Mucosa of descending colon (tissue), 3 donors: ENCODE data around the gene ANKRD37. TPM values are rescaled to one million over a fixed set of nuclear protein-coding genes. Genes with fewer than 3 reads are reported as not detected.
"Not testable (repeated sequence)": the region's sequence is repeated elsewhere in the genome, so short reads cannot be mapped to it uniquely, and the experiment has no call there.

Source experiments
- ATAC-seq: fragments of 200-7000 bp; cut with Tn5 transposase; one replicate; pipeline ENCODE4 v1.9.1; 2020; ENCODE audit warnings: mild to moderate bottlenecking, moderate library complexity
- DNase-seq, 3 donors: peaks; one replicate each; pipeline ENCODE4 v3.0.0-alpha.2; 2020
- H3K36me3 ChIP-seq: fragments of 200-600 bp; one replicate; pipeline ENCODE4 v1.8.0; 2021; ENCODE audit warnings: low read depth, mild to moderate bottlenecking
- H3K4me1 ChIP-seq: fragments of 200-600 bp; one replicate; pipeline ENCODE4 v1.8.0; 2021; ENCODE audit warnings: low read depth, mild to moderate bottlenecking
- H3K4me3 ChIP-seq: fragments of 200-600 bp; one replicate; pipeline ENCODE4 v1.8.0; 2021; ENCODE audit warnings: mild to moderate bottlenecking
- H3K9me3 ChIP-seq: fragments of 200-600 bp; one replicate; pipeline ENCODE4 v1.8.0; 2021; ENCODE audit warnings: mild to moderate bottlenecking
- CTCF ChIP-seq: fragments of 200-600 bp; IDR thresholded peaks from one replicate; pipeline ENCODE4 v1.8.0; 2022; ENCODE audit warnings: antibody characterized with exemption, mild to moderate bottlenecking
- intact Hi-C, 2 donors: fragments of 100-400 bp; cut with DNase I in 1 of 2; cut with micrococcal nuclease in 1 of 2; formaldehyde crosslinking; loops; one replicate each; pipeline versions ENCODE4 v1.11.0 to v1.11.1; 2022; cut with DNase I, micrococcal nuclease
- total RNA-seq, 3 donors: library from RNA; stranded (reverse); fragmentation: NEBNext Ultra II Directional in 2 of 3; extraction: Animal tissue kit (Norgen Biotek cat#: 25700) in 2 of 3; gene quantifications; one replicate each; pipeline versions ENCODE4 v1.2.1 to v1.2.4, GENCODE V29; 2021 to 2023
- donor health status: DM: no; HTN: no; CAD: no; lungs with moderate emphysema.
- donor health status: DM: no; HTN: no; CAD: no.
- donor health status: DM: no; HTN: yes; CAD: no.

ANKRD37 gene
- total RNA-seq, 3 donors from 2014 or later = 7.6 to 14.2 (median 9.7) TPM

- no peaks in the 10 kb centered on the region for H3K9me3 ChIP-seq
- H3K4me1 ChIP-seq = no peaks in the 10 kb centered on the region
- no peak overlapping the region for H3K4me3 ChIP-seq
- intact Hi-C loops = no loop called here
- TF ChIP-seq CTCF = no peak
- ATAC-seq = no peak
- DNase-seq = no peak
- H3K36me3 ChIP-seq = no peaks in the 10 kb centered on the region
Observed at GRCh38 chr4:185361872-185362271, 34.8 kb upstream of the ANKRD37 start.

GRCh38 chr4:185362570-185362969 lies 34.1 kb upstream of the ANKRD37 start:
- not testable (repeated sequence) for H3K36me3 ChIP-seq, ATAC-seq, H3K9me3 ChIP-seq

GRCh38 chr4:185363251-185363650 lies 33.4 kb upstream of the ANKRD37 start:
- no peak for ATAC-seq
- no peaks in the 10 kb centered on the region for H3K36me3 ChIP-seq
- DNase-seq = no peak
- no peak overlapping the region for H3K4me3 ChIP-seq
- TF ChIP-seq CTCF = no peak
- H3K4me1 ChIP-seq = no peaks in the 10 kb centered on the region
- intact Hi-C loops = no loop called here
- H3K9me3 ChIP-seq = no peaks in the 10 kb centered on the region

More at GRCh38 chr4:185362570-185362969, 34.1 kb upstream of the ANKRD37 start:
- H3K4me3 ChIP-seq, DNase-seq, H3K4me1 ChIP-seq, intact Hi-C loops: not testable (repeated sequence)

GRCh38 chr4:185364886-185365285 lies 31.8 kb upstream of the ANKRD37 start:
- DNase-seq (no peak), ATAC-seq (no peak)
- no peaks in the 10 kb centered on the region for H3K9me3 ChIP-seq
- TF ChIP-seq CTCF = no peak
- no peaks in the 10 kb centered on the region for H3K36me3 ChIP-seq
- H3K4me1 ChIP-seq = no peaks in the 10 kb centered on the region
- intact Hi-C loops = no loop called here
- H3K4me3 ChIP-seq = no peak overlapping the region

GRCh38 chr4:185369731-185370130 lies 26.9 kb upstream of the ANKRD37 start:
- intact Hi-C loops = no loop called here
- Histone ChIP-seq H3K4me3 (no peak overlapping the region), H3K36me3 (no peaks in the 10 kb centered on the region), H3K4me1 (no peaks in the 10 kb centered on the region), H3K9me3 (no peaks in the 10 kb centered on the region)
- DNase-seq (no peak), ATAC-seq (no peak)
- no peak for TF ChIP-seq CTCF

- Histone ChIP-seq H3K4me3 (no peak overlapping the region), H3K9me3 (no peaks in the 10 kb centered on the region), H3K36me3 (no peaks in the 10 kb centered on the region), H3K4me1 (no peaks in the 10 kb centered on the region)
- intact Hi-C loops = no loop called here
- ATAC-seq (no peak), DNase-seq (no peak)
- no peak for TF ChIP-seq CTCF
Observed at GRCh38 chr4:185370268-185370949, 26.2 kb upstream of the ANKRD37 start.
